Heart left ventricle (tissue), 16 donors: Measurements from ENCODE around the gene FAM149A. TPM values are rescaled to one million over a fixed set of nuclear protein-coding genes. Genes with fewer than 3 reads are reported as not detected.

Experiments used
- ATAC-seq, 4 donors: fragments of 200-7000 bp; cut with Tn5 transposase; one replicate each; pipeline ENCODE4 v1.9.1; 2020 to 2022; ENCODE audit warnings: moderate library complexity in 4 of 4, mild to moderate bottlenecking in 3 of 4, moderate number of reproducible peaks in 1 of 4
- DNase-seq, 5 donors: peaks; one replicate each; pipeline ENCODE4 v3.0.0-alpha.2; 2020
- H3K27ac ChIP-seq, 12 donors: fragments of 200-600 bp; sonication (generic) in 4 of 12; one replicate each; pipeline versions ENCODE4 v1.5.0 to v1.8.0; 2016 to 2022; ENCODE audit warnings: mild to moderate bottlenecking in 2 of 12
- H3K27me3 ChIP-seq, 9 donors: fragments of 200-600 bp; sonication (generic) in 2 of 9; one replicate each; pipeline versions ENCODE4 v1.5.1 to v1.8.0; 2016 to 2022; ENCODE audit warnings: mild to moderate bottlenecking in 3 of 9
- H3K36me3 ChIP-seq, 9 donors: fragments of 200-600 bp; sonication (generic) in 2 of 9; one replicate each; pipeline versions ENCODE4 v1.5.0 to v1.8.0; 2018 to 2022; ENCODE audit warnings: mild to moderate bottlenecking in 2 of 9
- H3K4me1 ChIP-seq, 12 donors: fragments of 200-600 bp; sonication (generic) in 4 of 12; one replicate each; pipeline versions ENCODE4 v1.5.0 to v1.8.0; 2016 to 2022; ENCODE audit warnings: mild to moderate bottlenecking in 3 of 12
- H3K4me3 ChIP-seq, 12 donors: fragments of 200-600 bp; sonication (generic) in 4 of 12; one replicate each; pipeline versions ENCODE4 v1.5.0 to v1.8.0; 2017 to 2022; ENCODE audit warnings: mild to moderate bottlenecking in 9 of 12, moderate library complexity in 4 of 12
- H3K9me3 ChIP-seq, 12 donors: fragments of 200-600 bp; sonication (generic) in 4 of 12; one replicate each; pipeline versions ENCODE4 v1.5.0 to v1.8.0; 2016 to 2022; ENCODE audit warnings: mild to moderate bottlenecking in 1 of 12
- POLR2A ChIP-seq, 2 donors: fragments of 450-650 bp; IDR thresholded peaks; one replicate each; pipeline ENCODE4 v1.6.1; 2017; ENCODE audit warnings: antibody characterized with exemption in 2 of 2, mild to moderate bottlenecking in 2 of 2, moderate library complexity in 2 of 2
- WGBS, 4 donors: extraction: QIAGEN DNeasy Blood & Tissue Kit in 2 of 4; methylation state at CpG; one replicate each; pipeline versions ENCODE4 v1.1.5 to v1.1.7; 2013 to 2018; 5-methylcytosine and 5-hydroxymethylcytosine counted together
- intact Hi-C, 10 donors: fragments of 100-400 bp; cut with DNase I; formaldehyde crosslinking; loops; one replicate each; pipeline versions ENCODE4 v1.11.1 to v1.14.2; 2022
- polyA plus RNA-seq, 2 donors: library from polyadenylated mRNA; stranded (reverse); fragments of 200-250 nt; gene quantifications; one replicate each; pipeline ENCODE4 v1.2.3, GENCODE V29; 2013
- total RNA-seq, 9 donors: library from RNA; depleted of rRNA in 2 of 9; stranded (reverse); fragments of >200 nt in 2 of 9; fragmentation: NEBNext Ultra II Directional in 3 of 9; extraction: Animal tissue kit (Norgen Biotek cat#: 25700) in 3 of 9; gene quantifications; one replicate each; pipeline versions ENCODE4 v1.1.0 to v1.2.4, GENCODE V29; 2016 to 2023
- TF ChIP-seq, protein P1 (sequence below), 12 donors: fragments of 200-600 bp; sonication (generic) in 4 of 12; IDR thresholded peaks; one replicate each; pipeline versions ENCODE4 v1.5.0 to v1.8.0; 2018 to 2022; ENCODE audit warnings: antibody characterized with exemption in 12 of 12, mild to moderate bottlenecking in 5 of 12
- donor health status: ischemic (EF 13 %, LVEDD 7.1; RV severe dilation, severe dysfunction).
- donor health status: healthy with polysubstance abuse.
- donor health status: DM: no; HTN: yes; CAD: no.
- donor health status: DM: no; HTN: no; CAD: no.
- donor health status: ischemic (EF 25% LVEDD 6.9; RV normal size, moderate dysfunction).
- donor health status: ischemic (EF 25% LVEDD 5.7; RV mildly dilated, moderate dysfunction).
- donor health status: healthy.
- donor health status: DM: yes; HTN: yes; CAD: no.
- donor health status: ischemic (EF 35%, LVEDD 5.7; RV mildly dilated, moderate dysfunction).
- donor health status: nonischemic (EF 11% LVEDD 7.7; RV severe dilation, severe dysfunction).
- donor health status: DM: yes; HTN: yes; CAD: no.
- donor health status: PGD.
- donor health status: ischemic (EF 29% LVEDD 5.4; RV normal size, mild dysfunction).
- donor health status: nonischemic (EF 23%, LVEDD 6.1; RV moderate dilation, normal function).

FAM149A gene
- total and polyA plus RNA-seq, 11 donors, result 1.6 to 13.0 (median 7.8) TPM

DNA sequence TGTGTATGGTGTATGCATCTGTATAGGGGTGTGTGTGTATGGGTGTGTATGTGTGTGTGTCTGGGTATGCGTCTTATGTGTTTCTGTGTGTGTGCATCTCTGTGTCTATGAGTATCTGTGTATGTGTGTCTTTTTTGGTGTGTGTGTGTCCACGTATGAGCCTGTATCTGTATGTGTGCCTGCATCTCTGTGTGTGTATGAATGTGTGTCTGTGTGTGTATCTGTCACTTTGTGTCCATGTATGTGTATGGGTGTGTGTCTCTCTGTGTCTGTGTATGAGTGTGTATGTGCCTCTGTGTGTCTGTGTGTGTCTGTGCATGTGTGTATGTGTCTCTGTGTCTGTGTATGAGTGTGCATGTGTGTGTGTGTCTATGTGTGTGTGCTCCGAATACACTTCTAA lies 24.3 kb downstream of the FAM149A start:
- no peak overlapping the region for H3K27ac ChIP-seq
- intact Hi-C loops, result no loop called here
- TF ChIP-seq, protein P1, sequence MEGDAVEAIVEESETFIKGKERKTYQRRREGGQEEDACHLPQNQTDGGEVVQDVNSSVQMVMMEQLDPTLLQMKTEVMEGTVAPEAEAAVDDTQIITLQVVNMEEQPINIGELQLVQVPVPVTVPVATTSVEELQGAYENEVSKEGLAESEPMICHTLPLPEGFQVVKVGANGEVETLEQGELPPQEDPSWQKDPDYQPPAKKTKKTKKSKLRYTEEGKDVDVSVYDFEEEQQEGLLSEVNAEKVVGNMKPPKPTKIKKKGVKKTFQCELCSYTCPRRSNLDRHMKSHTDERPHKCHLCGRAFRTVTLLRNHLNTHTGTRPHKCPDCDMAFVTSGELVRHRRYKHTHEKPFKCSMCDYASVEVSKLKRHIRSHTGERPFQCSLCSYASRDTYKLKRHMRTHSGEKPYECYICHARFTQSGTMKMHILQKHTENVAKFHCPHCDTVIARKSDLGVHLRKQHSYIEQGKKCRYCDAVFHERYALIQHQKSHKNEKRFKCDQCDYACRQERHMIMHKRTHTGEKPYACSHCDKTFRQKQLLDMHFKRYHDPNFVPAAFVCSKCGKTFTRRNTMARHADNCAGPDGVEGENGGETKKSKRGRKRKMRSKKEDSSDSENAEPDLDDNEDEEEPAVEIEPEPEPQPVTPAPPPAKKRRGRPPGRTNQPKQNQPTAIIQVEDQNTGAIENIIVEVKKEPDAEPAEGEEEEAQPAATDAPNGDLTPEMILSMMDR (IDR thresholded peaks at IDR 0.05), result no peak
- TF ChIP-seq POLR2A (IDR thresholded peaks at IDR 0.05), result no peak
- H3K4me3 ChIP-seq, result no peak overlapping the region
- H3K36me3 ChIP-seq, result no peaks in the 10 kb centered on the region
- H3K27me3 ChIP-seq, result no peaks in the 10 kb centered on the region
- ATAC-seq (peak in 1 of 4 donors; percentile 31), DNase-seq (no peak)
- WGBS, 4 donors, result 90 to 94% (median 92%) methylated on average over 3 of the region's 3 CpGs
- no peaks in the 10 kb centered on the region for H3K9me3 ChIP-seq
- H3K4me1 ChIP-seq, result no peaks in the 10 kb centered on the region

DNA sequence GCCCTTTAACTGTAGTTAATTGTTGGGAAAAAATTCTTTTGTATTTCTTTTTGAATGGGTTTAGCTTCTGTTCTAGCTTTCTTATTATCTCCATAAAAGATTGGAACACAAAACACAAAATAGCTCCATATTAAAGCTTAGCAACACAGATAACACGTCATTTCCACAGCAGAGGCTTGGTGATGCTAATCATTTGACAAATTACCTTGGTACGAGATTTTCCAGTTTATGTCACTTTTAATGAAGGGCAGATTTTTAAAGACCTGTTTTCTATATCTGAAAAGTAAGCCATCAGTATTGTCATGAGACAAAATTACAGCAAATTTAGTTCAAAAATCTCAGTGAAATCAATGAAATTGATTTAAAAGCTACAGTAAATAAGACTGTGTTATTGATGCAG lies 27.4 kb downstream of the FAM149A start:
- H3K36me3 ChIP-seq, result no peaks in the 10 kb centered on the region
- intact Hi-C loops, result no loop called here
- ATAC-seq (no peak), DNase-seq (no peak)
- no peaks in the 10 kb centered on the region for H3K27me3 ChIP-seq
- no peak overlapping the region for H3K4me3 ChIP-seq
- H3K27ac ChIP-seq, result no peak overlapping the region
- no peaks in the 10 kb centered on the region for H3K4me1 ChIP-seq
- H3K9me3 ChIP-seq, result no peaks in the 10 kb centered on the region
- WGBS, 4 donors, result 87 to 93% (median 90%) methylated on average over 2 of the region's 2 CpGs
- no peak for TF ChIP-seq POLR2A (IDR thresholded peaks at IDR 0.05)
- TF ChIP-seq, protein P1 (IDR thresholded peaks at IDR 0.05), result no peak

DNA sequence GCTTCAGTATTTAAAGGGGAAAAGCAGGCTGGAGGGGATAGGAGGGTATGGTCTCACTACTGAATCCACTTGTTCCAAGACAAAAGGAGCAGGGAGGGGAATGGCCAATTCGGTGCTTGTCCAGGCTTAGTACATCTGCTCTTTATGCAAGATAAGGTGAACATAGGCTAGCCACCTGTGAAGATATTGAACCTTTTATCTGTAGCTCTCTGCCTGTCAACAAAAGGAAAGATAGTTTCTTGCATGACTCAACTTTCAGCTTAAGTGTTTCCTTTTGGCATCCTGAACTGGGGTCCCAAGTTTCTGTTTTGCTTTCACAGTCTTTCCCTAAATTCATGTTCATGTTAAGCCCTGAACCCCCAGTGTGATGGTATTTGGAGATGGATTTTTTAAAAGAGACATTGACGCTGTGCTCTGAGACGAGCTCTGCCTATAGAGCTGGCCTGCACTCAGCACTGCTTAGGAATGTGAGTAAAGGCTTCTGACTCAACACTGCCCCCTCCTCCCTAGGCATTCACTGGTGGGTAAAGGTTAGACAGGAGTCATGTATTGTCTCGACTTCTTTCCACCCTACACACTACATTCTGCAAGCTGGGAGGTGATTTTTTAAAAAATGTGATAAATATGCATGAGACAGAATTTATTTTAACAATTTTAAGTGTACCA lies 28.2 kb downstream of the FAM149A start:
- 25 to 32% (median 29%) methylated on average over 4 of the region's 4 CpGs for WGBS, 4 donors
- Histone ChIP-seq H3K4me1 (peaks cover 0 to 5% (median 0%) of the 10 kb centered on the region in 12 donors), H3K27me3 (no peaks in the 10 kb centered on the region), H3K36me3 (no peaks in the 10 kb centered on the region), H3K27ac (no peak overlapping the region), H3K4me3 (no peak overlapping the region), H3K9me3 (no peaks in the 10 kb centered on the region)
- DNase-seq, result no peak
- TF ChIP-seq POLR2A (IDR thresholded peaks at IDR 0.05), result no peak
- TF ChIP-seq, protein P1 (IDR thresholded peaks at IDR 0.05), result peak in 1 of 12 donors; percentile 6
- ATAC-seq, result peak in 3 of 4 donors; percentile 49 to 59 (median 53)
- intact Hi-C loops, result no loop called here

DNA sequence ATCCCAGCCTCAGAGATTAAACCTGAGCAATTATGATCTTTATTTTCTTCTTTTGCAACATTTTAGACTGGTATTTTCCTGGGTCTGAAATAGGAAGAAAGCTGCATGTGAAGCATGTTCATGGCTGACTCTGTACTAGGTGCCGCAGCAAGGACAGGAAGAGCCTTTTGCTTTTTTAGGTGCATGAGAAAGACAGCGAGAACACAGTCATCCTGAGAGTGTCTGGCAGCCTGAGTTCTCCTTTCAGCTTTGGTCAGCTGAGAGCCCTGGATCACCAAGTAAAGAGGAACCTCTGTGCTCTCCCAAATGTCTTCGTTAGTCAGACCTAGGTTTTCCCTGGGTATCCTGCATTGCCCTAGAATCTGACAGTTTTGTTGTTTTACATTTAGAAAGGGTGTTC lies 29.8 kb downstream of the FAM149A start:
- Histone ChIP-seq H3K36me3 (no peaks in the 10 kb centered on the region), H3K27me3 (no peaks in the 10 kb centered on the region), H3K4me1 (peaks cover 0 to 5% (median 0%) of the 10 kb centered on the region in 12 donors), H3K27ac (no peak overlapping the region), H3K4me3 (no peak overlapping the region), H3K9me3 (no peaks in the 10 kb centered on the region)
- ATAC-seq, result peak in 1 of 4 donors; percentile 49
- TF ChIP-seq, protein P1 (IDR thresholded peaks at IDR 0.05), result no peak
- TF ChIP-seq POLR2A (IDR thresholded peaks at IDR 0.05), result no peak
- DNase-seq, result no peak
- intact Hi-C loops, result no loop called here
- 77 to 83% (median 82%) methylated on average over 3 of the region's 3 CpGs for WGBS, 4 donors
